Left lobe of liver (tissue), 2 donors: ENCODE measurements around the gene GAB2. TPM values are rescaled to one million over a fixed set of nuclear protein-coding genes. Genes with fewer than 3 reads are reported as not detected.
"Not testable (repeated sequence)": the region's sequence is repeated elsewhere in the genome, so short reads cannot be mapped to it uniquely, and the experiment has no call there.

ENCODE experiments used
- ATAC-seq: fragments of 200-7000 bp; cut with Tn5 transposase; one replicate; pipeline ENCODE4 v1.9.1; 2020; ENCODE audit warnings: mild to moderate bottlenecking, moderate library complexity
- DNase-seq: peaks from one replicate; pipeline ENCODE4 v3.0.0-alpha.2; 2020; ENCODE audit warnings: low spot score
- total RNA-seq: library from RNA; stranded (reverse); gene quantifications from one replicate; pipeline ENCODE4 v1.2.1, GENCODE V29; 2021
- donor health status: DM: no; HTN: no; CAD: no; lungs with moderate emphysema.
- donor health status: DM: no; HTN: yes; CAD: no.

The GAB2 gene
- total RNA-seq, 1 donor from 2014 or later = 4.5 TPM

DNA sequence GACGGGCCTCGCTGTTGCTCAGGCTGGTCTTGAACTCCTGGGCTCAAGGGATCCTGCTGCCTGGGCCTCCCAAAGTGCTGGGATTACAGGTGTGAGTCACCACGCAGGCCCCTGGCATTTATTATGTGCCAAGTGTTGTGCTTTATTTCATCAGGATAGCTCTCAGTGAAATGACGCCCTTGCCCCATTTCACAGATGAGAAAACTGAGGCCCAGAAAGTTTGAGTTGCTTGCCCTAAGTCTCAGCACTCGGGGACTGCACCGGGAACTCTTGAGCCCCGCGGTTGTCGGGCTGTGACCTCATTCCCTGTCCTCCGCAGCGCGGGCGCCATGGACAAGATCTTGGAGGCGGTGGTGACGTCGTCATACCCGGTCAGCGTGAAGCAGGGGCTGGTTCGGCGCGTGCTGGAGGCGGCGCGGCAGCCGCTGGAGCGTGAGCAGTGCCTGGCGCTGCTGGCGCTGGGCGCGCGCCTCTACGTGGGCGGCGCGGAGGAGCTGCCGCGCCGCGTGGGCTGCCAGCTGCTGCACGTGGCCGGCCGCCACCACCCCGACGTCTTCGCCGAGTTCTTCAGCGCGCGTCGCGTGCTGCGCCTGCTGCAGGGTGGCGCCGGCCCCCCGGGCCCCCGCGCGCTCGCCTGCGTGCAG, 221.6 kb downstream of the GAB2 start:
- DNase-seq (no peak), ATAC-seq (no peak)

DNA sequence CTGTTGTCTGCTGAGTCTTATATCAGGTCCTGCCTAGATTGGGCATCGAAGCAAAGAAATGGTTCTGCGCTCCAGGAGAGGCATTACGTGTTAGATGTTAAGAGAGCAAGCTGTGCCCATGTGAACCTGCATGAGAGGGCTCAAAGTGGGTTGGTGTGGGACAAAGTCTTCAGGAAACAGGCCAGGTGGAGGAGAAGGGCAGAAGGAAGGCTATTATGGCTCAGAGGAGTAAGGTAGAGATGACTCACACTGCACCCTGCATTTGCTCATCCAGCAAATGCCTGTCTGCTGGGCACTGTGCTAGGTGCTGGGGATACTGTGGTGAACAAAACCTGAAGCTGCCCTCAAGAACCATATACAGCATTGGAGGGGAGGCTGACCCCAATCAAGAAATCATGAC, 223.1 kb downstream of the GAB2 start:
- ATAC-seq (no peak), DNase-seq (no peak)

GRCh38 chr11:78193806-78194205, 223.8 kb downstream of the GAB2 start:
- DNase-seq = no peak
- no peak for ATAC-seq

- ATAC-seq = no peak
- DNase-seq = no peak
Observed at GRCh38 chr11:78192911-78193351, 224.7 kb downstream of the GAB2 start.

DNA sequence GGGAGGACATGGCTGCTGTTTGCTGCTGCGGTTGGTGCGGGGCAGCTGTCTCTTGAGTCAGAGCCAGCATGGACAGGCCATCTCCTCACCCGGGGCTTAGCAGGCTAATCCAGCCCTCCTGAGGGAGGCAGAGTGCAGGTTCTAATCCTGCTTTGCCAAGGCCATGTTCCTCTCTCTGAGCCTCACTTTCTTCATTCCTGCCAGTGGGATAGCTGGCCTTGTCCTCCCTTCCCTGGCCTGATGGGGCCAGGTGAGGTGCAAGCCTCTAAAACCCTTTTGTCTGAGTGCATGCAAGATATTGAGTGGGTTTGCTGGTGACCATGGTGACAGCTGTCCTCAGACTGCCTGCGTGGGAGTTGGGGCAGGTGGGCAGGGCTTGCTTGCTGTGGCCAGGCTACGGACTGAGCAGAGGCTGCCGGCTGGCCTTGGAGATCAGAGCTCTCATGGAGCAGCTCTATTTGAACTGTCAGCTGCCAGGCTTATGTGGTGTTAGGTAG, 225.3 kb downstream of the GAB2 start:
- peak; percentile 22 for ATAC-seq

DNA sequence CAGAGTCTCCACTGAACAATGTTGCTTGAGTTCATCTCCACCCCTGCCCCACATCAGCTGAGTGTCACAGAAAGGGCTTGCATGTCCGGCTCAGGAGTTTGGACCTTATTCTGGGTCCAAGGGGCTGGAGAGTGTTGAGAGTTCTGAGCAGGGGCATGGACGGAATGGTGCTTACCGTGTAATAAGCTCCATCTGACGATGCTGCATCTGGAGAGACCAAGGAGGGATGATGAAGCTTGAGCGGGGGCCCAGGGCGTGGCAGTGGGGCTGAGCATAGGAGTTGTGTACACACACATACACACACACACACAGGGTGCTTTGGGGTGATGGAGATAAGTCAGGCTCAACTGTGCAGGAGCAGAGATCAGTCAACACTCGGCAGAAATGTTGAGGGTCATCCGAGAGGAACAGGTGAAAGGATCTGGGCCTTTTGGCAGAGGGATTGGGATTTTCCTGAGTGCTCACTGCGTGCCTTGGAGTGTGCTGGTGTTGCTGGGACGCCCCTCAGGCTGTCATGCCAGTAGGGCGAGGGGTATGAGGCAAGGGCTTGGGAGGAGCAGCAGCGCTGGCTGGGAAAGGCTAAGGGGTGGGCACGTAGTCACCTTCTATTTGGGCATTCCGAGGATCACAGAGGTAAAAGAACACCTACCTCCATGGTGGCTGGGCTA, 226.6 kb downstream of the GAB2 start:
- ATAC-seq (no peak), DNase-seq (no peak)

More for the DNA sequence above, 225.3 kb downstream of the GAB2 start:
- peak; percentile 69 for DNase-seq

DNA sequence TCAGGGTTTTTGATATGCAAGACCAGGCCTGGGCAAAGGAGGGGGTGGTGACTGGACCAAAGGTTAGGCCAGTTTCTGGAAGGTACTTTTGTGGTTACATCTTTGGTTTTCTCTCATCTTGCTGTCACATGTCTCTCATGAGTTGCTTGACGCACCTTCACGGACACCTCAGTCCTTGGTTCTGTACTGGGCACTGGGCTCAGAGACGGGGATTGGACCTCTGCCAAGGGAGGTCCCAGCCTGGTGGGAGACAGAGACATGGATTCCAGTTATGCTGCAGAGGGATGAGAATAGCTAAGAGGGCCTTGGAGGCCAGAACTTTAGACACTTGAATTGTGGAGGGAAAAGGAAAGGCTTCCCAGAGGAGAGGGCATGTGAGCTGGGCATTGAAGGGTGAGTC, 227.2 kb downstream of the GAB2 start:
- DNase-seq (no peak), ATAC-seq (no peak)

GRCh38 chr11:78189851-78190250, 227.8 kb downstream of the GAB2 start:
- no peak for ATAC-seq
- no peak for DNase-seq

DNA sequence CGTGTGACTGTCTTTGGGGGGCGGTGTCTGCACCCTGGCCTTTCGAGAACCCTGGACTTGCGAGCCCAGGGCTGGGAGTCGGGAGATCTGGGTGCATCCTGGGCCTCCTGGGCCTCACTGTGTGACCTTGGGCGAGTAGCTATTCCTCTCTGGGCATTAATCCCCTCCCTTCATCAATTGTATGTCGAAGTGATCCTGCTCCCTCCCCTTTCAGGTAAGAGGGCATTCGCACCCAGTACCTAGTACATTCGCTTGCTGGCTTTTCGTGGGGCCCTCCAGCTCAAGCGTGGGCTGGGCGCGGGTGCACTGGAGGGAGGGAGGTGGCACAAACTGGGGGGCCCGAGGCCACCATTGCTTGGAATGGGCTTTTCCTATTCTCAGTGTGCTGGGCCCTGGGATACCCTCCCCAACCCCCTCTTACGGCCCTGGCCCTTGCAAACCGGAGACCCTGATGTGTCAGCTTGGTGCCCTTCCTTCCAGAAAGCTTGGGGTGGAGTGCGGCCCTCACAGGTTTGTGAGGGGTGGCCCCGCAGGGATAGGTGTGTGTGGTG, 228.4 kb downstream of the GAB2 start:
- ATAC-seq (no peak), DNase-seq (no peak)

DNA sequence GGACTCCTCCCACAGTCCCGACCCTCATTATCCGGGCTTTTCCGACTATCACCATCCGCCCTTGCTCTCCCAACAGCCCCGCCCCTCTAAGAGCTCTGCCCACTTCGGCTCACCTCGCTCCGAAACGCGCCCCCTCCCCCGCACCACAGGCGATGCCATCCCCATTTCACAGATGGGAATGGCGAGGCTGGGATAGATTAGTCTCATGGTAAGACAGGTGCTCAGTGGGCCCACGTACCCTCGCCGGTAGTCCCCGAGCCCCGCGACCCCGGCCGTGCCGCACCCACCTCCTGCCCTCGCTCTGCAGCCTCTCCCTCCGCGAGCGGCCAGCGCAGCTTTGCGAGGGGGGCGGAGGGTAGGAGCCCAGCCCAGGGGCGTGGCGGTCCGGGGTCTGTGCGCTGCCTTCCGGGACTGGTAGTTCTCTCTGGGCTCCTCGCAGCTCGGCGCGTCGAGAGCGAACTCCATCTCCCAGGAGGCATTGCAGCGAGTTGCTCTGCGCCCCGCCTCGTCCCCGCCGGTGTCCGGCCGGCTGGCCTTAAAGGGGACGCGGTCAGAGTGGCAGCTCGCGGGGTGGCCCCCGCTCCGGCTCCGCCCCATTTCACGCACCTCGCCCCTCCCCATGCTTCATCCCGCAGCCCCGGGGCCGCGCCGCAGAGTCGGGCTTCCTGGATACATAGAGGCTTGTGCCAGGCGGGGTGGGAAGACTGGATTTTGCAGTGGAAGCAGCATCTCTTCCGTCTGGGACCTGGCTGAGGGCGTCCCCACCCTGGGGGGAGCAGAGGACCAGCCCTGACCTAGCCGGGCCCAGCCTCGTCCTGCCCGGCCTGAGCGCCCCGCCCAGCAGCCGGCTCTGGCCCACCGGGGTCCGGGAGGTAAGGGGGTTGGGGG, 229.1 kb downstream of the GAB2 start, which contains the start of the genes KCTD21 and USP35:
Gene KCTD21, minus strand, starts transcription at position 341 of the 888 bp plus-strand sequence. CDS start 14,072 bp downstream, outside the sequence.
Gene USP35, plus strand, starts transcription at position 634 of the 888 bp plus-strand sequence. CDS start 7,327 bp downstream, outside the sequence.
- DNase-seq (peak; percentile 98), ATAC-seq (peak; percentile 86)

DNA sequence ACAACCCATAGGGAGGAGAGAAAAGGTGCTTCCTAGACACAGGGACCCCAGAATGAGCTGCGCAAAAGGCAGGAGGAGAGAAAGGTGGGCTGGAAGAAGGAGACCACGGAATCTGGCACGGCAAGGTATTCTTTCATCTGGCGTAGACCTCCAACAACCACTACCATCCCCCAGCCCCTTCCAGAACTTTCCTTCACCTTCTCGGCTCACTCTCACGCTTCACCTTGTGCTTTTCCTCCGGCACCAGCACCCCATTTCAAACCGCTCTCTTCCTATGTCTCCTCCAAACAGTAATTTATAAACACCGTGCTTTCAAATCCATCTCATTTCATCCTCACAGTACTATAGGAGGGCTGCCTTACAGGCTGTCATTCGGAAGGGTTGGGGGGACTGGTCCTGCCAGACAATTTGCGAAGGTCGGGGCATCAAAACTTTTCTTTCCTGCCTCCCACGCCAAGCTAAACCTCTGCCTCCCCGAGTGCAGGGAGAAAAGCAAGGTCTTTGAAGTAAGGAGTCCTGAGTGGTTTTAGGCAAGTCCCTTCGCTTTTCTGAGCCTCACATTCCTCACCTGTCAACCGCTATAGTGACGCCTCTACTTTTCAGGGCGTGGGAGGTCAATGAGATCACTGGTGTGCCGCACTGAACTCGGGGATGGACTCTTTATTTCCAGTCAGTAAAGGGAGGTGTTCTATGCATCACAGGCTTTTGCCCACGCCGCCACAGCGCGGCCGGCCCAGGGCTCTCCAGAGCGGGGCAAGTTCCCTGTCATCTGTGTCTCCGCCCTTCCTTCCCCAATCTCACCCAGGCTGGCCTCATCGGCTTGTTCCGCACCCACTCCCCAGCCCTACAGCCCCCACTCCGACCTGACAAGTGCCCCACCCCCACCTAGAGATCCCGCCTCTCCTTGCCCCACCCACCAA, 230.0 kb downstream of the GAB2 start:
- peak; percentile 38 for ATAC-seq
- DNase-seq = no peak

GRCh38 chr11:78181185-78181584, 236.4 kb downstream of the GAB2 start:
- DNase-seq = no peak
- no peak for ATAC-seq

GRCh38 chr11:78180751-78181150, 236.9 kb downstream of the GAB2 start:
- DNase-seq = no peak
- ATAC-seq = no peak

- DNase-seq (peak; percentile 70), ATAC-seq (peak; percentile 95)
Observed at GRCh38 chr11:78179459-78180071, 238.1 kb downstream of the GAB2 start.

DNA sequence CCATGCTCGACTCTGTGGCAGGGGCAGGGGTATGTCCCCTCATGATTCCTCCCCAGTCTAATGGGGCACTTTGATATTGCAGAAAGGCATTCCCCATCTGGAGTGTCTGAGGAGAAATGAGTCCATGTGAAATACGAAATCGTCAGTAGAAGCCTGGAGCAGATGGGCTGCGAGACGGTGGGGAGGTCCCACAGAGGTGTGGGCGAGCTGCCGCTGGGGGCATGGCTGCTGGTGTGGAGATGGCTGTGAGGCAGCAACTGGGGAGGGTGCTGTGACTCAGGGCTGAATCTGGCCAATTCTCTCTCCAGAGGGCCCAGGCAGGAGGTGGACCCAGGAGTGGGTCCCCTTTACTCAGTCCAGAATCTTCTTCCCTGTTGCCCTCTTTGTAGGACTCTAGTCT, 240.4 kb downstream of the GAB2 start:
- ATAC-seq = no peak

DNA sequence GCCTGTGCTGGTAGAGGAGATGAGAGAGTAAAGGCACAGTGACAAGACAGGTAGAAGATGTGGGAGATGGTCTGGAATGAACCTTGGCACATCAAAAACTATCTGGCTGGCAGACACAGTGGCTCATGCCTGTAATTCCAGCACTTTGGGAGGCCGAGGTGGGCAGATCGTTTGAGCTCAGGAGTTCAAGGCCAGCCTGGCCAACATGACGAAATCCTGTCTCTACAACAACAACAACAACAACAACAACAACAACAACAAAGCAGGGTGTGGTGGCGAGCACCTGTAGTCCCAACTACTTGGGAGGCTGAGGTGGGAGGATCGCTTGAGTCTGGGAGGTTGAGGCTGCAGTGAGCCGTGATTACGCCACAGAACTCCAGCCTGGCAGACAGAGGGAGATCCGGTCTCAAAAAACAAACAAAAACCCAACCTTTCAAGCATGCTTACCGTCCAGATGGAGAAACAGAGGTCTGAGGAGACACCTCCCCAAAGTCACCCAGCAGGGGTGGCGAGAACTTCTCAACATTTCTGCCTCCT, 240.9 kb downstream of the GAB2 start:
- DNase-seq (no peak), ATAC-seq (no peak)

More for the DNA sequence above, 240.4 kb downstream of the GAB2 start:
- no peak for DNase-seq

DNA sequence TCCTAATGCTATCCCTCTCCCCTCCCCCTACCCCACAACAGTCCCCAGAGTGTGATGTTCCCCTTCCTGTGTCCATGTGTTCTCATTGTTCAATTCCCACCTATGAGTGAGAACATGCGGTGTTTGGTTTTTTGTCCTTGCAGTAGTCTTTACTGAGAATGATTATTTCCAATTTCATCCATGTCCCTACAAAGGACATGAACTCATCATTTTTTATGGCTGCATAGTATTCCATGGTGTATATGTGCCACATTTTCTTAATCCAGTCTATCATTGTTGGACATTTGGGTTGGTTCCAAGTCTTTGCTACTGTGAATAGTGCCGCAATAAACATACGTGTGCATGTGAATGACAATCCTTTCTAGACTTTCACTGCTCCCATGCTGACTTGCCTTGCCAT, 241.8 kb downstream of the GAB2 start:
- ATAC-seq, DNase-seq: not testable (repeated sequence)

GRCh38 chr11:78171951-78172350, 245.7 kb downstream of the GAB2 start:
- ATAC-seq (no peak), DNase-seq (no peak)
